Fibroblast of the conjunctiva (primary cell): ENCODE data around the gene NR2E3.

Experiments
- DNase-seq: peaks from one replicate; pipeline ENCODE4 v3.0.0-alpha.2; 2010; ENCODE audit warnings: low read depth

Gene NR2E3

DNA sequence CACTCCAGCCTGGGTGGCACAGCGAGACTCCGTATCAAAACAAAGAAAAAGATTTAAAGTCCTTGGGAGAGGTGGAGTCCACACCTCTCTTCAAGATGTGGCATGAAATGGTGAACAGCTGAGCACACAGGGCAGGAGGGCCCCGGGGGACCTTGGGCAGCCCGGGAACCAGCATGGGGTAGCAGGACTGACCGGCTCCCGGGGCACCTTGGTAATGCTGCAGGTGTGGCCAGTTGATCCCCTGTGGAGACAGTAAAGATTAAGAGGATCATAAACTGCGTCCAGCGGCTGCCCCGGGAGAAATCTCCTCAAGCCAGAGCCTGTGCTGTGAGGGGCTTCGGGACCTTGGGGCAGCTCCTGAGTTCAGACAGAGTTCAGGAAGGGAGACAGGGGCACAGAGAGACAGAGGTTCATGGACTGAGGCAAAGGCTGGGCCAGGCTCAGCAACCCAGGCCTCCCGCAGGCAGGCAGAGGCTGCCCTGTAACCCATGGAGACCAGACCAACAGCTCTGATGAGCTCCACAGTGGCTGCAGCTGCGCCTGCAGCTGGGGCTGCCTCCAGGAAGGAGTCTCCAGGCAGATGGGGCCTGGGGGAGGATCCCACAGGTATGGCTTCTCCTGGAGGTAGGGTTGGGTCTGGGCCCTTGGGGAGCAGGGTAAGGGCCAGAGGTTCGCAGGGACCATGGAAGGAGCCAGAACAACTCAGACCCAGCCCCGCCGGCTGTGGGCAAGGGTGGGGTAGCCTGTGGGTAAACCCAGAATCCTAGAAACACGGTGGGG lies at the start of gene NR2E3:
NR2E3 (plus strand) TSS at position 299 of the 780 bp plus-strand sequence; CDS start at position 489, 190 bp downstream.
- DNase-seq = no peak

DNA sequence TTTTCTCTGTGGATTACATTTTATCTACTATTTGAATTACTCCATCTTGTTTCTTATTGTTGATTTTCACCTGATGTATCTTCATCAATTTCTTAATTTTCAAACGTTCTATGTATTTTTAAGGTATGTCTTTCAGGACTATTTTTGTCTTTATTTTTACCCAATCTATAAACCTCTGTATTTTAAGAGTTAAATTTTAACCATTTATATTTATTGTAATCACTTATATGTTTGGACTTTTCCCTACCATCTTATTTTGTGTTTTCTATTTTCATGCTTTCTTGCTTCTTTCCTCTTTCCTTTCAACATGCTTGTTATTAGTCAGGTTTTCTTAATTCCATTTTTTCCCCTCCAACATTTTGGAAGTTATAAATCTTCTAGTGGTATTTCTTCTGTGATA lies 49.5 kb upstream of the NR2E3 start:
- no peak for DNase-seq

DNA sequence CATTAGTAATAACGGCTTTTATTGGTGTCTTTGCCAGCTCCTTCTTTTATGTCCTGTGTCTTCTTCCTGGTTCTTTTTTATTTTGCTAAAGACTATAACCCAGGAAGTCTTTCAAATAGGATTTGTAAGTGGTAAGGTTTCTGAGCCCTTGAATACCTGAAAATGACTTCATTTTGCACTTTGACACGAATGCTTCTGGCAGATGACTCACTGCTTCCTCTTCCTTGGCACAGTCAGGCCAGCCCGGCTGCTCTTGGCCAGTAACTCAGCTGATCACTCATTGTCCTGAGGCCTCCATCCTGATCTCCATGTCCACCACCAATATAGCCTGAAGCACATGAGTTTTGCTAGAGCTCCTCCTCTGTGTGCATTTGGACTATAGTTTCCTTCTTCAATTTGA lies 48.7 kb upstream of the NR2E3 start:
- peak; percentile 74 for DNase-seq

DNA sequence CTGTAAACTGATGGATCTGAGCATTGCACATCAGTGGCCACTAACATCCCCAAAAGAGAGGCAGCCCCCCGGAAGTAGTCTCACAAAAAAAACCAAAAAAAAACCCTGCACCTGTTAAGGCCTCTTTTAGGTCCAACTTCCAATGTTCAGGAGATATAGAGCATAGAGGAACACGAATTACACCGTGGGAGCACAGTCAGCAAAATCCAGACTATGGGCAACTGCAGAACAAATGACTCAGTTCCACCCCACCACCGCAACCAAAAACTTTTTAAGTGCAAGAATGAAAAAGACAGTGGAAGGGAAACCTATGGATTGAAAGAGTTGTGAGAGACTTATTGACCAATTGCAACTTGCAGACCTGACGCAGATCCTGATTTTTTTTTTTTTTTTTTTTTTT lies 42.2 kb upstream of the NR2E3 start:
- no peak for DNase-seq

DNA sequence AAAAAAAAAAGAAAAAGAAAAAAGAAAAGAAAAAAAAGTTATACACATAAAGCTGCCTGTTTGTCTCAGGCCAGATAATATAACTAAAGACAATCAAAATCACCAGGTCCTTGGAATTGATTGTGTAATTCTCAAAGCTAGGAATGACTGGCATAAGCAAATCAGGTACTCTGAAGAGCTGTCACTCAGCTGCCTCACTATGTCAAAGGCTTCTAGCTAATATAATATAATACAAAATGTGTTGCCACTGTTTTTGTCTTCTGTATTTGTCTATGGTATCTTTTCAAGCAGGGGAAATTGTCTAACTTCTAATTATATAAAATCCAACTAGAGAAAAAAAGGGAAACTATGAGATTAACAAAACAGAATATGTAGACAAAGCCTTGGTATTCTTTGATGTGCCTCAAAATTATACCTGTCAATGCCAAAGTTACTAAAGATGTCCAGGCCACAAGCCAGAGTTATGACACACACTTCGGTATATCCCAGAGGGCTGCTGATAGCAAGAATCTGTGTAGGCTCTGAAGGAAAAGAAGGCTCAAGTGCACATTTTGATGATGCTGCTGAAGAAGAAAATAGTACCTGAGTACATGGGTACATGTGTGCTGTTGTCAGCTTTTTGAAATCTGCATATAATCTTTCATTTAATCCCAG lies 37.0 kb upstream of the NR2E3 start:
- no peak for DNase-seq

DNA sequence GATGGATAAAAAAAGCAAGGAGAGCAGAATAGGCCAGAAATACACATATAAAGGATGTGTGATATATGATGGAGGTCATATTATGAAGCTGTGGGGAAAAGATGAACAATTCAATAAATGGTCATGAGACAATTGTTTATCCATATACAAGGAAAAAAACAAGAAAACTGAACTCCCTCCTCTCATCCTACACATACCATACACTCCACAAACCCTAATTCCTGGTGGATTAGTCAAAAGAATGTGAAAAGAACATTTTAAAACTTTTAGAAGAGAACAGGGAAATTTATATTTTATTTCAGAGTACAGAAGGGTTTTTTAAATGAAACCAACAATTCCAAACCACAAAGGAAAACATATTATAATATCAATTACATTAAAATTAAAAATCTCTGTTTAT lies 34.5 kb upstream of the NR2E3 start:
- DNase-seq = no peak

DNA sequence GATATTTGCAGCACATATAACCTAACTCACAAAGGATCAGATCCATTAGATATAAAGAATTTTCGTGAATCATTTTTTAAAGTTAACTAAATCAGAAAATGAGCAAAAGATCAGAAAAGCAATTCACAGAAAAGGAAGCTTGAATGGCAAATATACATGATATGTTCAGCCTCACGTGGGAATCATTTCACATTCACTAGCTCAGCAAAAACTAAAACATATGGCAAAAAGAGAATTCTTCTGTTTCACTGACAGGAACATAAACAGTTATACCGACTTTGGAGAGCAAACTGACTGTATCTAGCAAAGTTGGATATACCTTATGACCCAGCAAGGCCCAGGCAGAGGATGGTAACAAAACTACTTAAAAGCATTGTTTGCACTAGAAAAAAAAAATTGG lies 34.0 kb upstream of the NR2E3 start:
- no peak for DNase-seq

DNA sequence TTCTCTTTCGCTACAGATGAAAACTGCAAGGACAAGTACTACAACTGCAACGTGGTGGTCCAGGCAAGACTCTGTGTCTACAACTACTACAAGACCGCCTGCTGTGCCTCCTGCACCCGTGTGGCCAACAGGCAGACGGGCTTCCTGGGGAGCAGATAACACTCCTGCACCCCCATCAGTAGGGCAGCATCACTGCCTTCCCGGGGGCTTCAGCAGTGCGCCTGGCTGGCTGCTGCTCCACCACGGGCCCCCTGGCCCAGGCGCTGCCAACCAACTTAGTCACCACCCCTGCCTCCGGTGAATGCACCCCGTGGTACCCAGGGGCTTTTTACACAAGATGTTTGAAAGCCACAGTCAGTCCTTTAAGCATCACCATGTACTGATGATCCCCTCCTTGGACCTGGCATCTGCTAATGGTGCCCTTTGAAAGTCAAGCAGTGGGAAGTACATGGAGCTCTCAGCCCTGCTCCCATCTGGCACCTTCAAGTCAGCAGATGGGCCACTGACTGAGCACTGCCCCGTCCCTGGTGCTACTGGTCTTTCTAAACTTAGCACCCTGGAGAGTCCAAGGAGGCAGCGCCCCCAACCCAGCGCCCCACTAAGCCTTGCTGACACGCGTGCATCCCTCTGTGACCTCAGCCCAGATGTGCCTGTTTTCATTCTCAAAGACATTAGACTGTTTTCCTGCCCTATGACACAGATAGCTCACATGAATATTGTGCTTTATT lies 33.0 kb upstream of the NR2E3 start:
- DNase-seq = no peak

DNA sequence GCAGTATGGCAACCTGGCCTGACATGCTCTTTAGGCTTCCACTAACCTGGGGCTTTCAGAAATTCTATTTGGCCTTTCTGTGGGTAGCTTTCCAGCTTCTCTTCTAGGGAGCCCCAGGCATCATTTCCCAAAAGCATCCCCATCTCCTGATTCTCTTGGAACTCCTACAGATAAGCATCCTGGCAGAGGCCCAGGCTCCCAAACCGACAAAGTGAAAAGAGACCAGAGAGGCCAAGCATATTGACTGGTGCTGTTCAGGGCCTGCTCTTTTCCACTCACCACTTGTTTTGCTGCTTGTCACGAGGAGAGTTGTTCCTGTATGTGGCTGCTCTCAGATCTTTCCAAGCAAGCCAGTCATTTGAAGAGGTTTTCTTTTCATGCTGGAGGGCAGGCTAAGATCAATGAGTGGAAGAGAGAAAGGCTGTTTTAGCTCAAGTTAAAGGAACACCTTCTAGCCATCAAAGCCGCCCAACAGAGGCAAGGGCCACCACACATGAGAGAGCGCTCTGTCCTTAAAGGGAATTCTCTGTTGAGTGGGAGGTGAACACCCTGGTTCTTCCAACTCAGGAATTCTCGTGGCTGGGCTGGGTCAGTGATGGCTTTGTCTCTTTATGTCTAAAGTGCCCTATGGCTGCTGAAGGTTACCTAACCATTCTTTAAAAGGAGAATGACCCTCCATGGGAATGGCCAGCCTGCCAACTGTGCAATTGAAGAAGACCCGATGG lies 31.1 kb upstream of the NR2E3 start:
- DNase-seq = no peak

DNA sequence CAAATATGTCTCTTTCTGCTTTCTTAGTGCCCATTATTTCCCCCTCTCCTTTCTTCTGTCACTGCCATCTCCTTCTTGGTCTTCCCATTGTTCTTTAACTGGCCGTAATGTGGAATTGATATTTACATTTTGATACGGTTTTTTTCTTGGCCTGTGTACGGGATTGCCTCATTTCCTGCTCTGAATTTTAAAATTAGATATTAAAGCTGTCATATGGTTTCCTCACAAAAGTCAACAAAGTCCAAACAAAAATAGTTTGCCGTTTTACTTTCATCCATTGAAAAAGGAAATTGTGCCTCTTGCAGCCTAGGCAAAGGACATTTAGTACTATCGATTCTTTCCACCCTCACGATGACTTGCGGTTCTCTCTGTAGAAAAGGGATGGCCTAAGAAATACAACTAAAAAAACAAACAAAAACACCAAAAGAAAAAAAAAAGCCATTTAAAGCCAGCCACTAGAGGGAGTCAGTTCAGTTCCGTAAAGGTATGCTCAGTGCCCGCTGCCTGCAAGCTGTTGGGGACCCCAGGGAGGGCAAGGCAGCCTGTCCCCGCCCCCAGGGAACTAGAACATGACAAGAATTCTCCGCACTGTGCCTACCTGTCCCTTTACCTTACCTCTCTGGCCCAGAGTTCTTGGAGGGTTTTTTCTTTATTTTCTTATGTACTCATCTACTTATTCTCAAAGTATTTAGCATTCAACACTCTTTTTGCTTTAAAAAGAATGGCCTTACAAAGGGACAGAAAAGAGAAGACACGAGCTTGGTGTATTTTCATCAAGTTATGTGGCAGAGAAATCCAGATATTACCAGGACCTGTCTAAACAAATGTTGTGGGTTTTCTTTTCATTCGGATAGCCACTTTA lies 30.0 kb upstream of the NR2E3 start:
- peak; percentile 58 for DNase-seq

DNA sequence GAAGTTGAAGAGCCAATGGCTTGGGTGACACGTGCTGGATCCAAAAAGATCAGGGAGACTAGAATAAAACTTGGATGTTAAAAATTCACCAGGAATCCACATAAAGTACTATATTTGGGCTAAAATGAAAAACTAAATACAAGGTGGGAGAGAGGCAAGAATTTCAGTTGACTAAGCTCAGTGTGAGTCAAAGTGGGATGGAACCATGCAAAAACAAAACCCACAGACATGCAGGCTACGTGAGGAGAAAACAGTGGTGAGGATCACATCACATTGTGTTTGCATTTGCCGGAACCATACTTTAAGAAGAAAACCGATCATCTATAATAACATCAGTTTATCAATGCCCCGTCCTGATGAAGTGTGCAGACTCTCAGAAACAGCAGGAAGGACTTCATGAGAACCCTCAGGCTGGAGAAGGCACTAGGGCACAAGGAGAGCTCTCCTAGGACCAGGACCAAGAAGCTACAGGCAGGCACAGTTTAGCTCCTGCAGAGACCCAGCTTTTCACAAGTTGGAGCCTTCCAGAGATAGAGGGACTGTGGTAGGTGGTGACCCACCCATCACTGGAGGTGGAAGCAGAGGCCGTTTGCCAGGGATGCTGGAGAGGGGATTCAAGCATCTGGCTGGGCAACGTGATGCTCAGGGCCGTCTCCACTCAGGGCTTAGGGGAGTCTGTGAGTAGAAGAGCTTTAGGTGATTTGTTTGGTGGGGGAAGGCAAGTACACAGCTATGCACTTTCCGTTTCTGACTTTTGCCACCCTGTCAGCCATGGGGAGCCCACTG lies 29.0 kb upstream of the NR2E3 start:
- DNase-seq = no peak

DNA sequence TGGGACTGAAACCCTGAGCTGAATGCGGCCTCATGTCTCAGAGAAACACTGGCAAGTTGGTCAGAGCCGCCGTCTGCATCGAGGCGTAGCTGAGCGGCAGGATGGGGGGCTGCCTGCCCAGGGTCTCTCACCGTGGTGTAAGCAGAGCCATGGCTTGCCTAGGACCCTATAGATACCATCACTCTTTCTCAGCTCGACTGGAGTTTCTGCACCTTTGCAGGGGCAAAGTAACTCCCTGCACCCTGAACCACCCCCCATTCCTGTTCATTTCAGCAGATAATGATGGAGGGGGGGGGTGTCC lies 28.4 kb upstream of the NR2E3 start:
- no peak for DNase-seq

DNA sequence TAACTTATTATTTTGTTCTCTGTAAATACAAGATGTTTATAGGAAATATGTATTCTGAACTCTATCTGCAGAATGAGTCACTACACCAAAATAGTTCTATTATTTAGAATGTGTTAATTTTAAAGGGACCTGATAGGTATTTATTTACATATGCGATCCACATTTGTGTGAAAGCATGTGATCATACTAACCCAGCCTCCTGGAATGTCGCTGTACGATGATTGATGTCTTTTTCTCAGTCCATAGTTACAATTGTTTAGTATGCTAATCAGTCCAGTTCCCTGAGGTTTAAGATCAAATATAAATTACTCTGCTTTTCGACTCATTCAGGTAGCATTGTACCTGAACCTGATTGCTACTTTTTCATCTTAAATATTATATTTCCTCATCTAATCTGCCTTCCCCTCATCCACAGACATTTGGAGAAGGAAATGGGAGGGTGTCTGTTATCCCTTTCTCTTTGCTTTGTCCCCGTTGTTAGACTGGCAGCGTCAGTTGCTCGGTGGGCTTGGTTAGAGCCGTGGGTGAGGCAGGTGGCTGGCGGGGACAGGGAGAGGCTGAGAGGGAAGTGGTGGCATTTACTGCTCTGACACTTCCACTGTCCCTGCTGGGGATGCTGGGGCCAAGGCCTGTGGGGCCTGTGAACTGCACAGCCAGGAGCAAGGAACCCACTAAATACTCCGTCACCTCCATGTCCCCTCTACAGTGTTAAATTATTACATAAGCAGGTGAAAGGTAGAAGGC lies 27.8 kb upstream of the NR2E3 start:
- no peak for DNase-seq

DNA sequence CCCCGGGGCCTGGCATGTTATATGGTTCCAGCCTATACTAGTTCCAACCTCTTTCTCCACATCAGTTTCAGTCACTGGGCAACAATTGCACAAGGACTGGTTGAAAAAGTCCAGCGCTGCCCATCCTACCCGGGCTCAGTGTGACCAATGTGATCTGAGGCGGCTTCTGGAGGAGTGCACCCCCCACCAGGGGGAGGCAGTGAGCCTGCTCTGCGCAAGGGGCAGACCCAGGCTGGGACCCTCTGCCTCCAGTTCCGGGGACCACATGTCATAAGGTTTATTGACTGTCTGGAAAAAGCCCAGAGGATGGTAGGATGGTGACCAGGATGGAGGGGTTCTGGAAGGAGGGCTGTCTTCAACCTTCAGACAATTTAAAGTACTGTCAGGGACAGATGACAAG lies 25.6 kb upstream of the NR2E3 start:
- no peak for DNase-seq

DNA sequence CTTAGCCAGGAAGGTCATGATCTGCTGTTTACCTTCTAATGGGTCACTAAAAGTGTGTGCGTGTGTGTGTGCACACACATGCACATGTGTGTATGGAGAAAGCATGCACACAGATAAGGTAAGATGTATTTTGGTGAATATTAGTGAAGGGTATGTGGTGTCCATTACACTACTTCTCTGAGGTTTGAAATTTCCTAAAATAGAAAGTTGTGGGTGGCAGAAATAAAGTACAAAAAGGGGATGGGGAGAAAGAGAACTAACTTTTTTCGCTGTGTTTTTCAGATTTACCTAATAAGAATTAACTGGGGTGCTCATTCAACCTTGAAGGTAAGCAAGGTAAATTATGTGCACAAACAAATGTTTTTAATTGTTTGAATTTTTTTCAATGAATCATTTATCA lies 24.4 kb upstream of the NR2E3 start:
- no peak for DNase-seq

DNA sequence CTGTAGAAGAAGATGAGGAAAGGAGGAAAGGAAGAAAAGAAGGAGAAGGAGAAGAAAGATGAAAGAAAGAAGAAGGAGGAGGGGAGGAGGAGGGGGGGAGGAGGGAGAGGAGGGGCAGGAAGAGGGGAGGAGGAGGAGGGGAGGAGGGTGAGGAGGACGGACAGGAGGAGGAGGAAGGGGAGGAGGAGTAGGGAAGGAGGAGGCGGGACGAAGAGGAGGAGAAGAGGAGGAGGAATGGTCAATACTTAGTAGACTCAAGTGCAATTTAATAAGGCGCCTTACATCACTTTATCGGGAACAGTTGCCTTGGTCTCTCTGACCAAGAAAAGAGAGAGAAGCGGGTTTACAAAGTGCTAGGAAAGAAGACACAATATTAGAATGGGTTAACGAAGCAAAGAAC lies 23.7 kb upstream of the NR2E3 start:
- no peak for DNase-seq

DNA sequence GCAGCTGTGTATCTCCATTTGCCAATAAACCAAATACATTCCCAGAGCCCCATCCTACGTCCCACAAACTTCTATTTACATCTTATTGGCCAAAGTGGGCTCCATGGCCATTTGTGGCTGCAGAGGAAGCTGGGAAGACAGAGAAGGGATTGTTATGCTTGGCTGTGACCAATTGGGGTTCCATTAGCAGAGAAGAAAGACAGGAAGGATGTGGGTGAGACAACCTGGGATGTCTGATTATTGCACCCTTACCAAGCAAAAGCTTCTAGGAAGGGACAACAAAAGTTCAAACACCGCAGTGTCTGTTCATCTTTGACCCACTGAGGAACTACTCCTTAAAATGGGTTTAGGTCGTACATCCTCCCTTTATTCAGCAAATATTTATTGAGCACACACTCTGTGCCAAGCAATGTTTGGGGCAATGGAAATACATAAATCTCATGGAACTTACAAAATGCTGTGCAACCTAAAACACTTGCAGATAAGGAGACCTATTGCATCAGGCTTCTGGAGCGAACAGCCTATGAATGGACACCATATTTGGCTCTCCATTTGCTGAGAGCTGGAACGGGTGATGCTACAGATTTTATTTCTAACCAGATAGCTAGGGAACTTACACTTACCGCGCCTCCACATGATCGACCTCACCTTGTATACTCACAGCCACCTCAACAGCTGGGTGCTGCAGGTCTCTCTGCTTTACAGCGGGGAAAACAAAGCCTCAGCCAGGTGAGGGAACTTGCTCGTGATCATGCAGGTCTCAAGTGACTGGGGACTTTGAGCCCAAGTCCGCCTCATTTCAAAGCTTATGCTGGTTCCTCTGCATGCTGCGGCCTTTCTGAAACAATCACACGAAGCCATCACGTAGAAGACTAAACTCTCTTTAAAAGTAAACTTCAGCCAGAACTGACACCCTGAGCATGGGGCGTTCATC lies 21.4 kb upstream of the NR2E3 start:
- DNase-seq = no peak

DNA sequence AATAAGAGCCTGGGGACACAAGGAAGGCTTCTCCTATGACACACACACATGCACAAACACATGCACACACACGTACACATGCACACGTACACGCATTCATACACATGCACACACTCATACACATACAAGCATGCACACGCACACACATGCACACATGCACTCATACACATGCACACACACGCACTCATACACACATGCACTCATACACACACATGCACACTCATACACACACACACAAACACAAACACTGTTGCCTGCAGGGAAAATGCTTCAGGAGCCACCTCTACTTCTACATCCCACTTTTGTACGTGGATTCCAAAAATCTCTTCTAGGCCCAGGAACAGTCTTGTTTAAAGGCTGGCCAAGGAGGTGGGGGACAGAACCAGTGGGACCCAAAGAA lies 20.7 kb upstream of the NR2E3 start:
- no peak for DNase-seq

DNA sequence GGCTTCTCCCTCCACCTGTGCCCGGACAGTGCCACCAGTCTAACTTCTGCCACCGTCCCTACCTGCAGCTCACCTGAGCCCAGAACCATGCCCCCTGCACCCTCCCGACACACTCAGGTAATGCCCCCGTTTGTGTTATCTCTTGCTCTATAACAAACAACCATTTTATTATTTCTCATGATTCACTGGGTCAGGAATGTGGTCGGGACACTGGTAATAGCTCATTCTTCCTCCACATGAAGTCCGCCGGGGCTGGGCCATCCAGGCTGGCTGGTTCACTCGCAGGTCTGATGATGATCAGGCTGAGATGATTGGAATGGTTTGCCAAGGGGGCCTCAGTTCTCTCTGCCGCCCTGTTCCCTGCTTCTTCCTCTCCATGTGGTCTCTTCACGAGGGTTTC lies 20.3 kb upstream of the NR2E3 start:
- DNase-seq = no peak
